ENCODE data around the gene POLD1.
"Not testable (repeated sequence)": the region's sequence is repeated elsewhere in the genome, so short reads cannot be mapped to it uniquely, and the experiment has no call there.

Gene POLD1

GRCh38 chr19:50383001-50383851, 921 bp upstream of the POLD1 start:
- no peak for FAIRE-seq
- DNase-seq (ENCODE audit: insufficient read length): no peak
- no peak for TF ChIP-seq TAF1 (IDR thresholded peaks at IDR 0.05; ENCODE audit: borderline replicate concordance, low read depth, low read length)
- no peak for TF ChIP-seq POLR2A (IDR thresholded peaks at IDR 0.05; ENCODE audit: low read depth, low read length)
- no peak; the same call in 1 of the 2 replicates for TF ChIP-seq POLR2AphosphoS5 (IDR thresholded peaks at IDR 0.05; ENCODE audit: low read depth, low read length)

- no peak for FAIRE-seq
- TF ChIP-seq TAF1 (IDR thresholded peaks at IDR 0.05; ENCODE audit: borderline replicate concordance, low read depth, low read length) (no peak), POLR2A (IDR thresholded peaks at IDR 0.05; ENCODE audit: low read depth, low read length) (no peak), POLR2AphosphoS5 (IDR thresholded peaks at IDR 0.05; ENCODE audit: low read depth, low read length) (no peak)
- no peak for DNase-seq (ENCODE audit: insufficient read length)
Measured at GRCh38 chr19:50384685-50385535, 763 bp downstream of the POLD1 start.

GRCh38 chr19:50387176-50387867, 3.2 kb downstream of the POLD1 start:
- TF ChIP-seq TAF1 (IDR thresholded peaks at IDR 0.05; ENCODE audit: borderline replicate concordance, low read depth, low read length): no peak
- TF ChIP-seq POLR2A (IDR thresholded peaks at IDR 0.05; ENCODE audit: low read depth, low read length): no peak
- TF ChIP-seq POLR2AphosphoS5 (IDR thresholded peaks at IDR 0.05; ENCODE audit: low read depth, low read length): no peak
- DNase-seq (ENCODE audit: insufficient read length) (no peak), FAIRE-seq (no peak)

- no peak for FAIRE-seq
- TF ChIP-seq POLR2AphosphoS5 (IDR thresholded peaks at IDR 0.05; ENCODE audit: low read depth, low read length): no peak
- no peak for TF ChIP-seq POLR2A (IDR thresholded peaks at IDR 0.05; ENCODE audit: low read depth, low read length)
- TF ChIP-seq TAF1 (IDR thresholded peaks at IDR 0.05; ENCODE audit: borderline replicate concordance, low read depth, low read length): no peak
Measured at GRCh38 chr19:50387868-50388245, 3.7 kb downstream of the POLD1 start.

GRCh38 chr19:50390295-50390694, 6.1 kb downstream of the POLD1 start:
- not testable (repeated sequence) for DNase-seq (ENCODE audit: insufficient read length); FAIRE-seq

More at GRCh38 chr19:50387868-50388245, 3.7 kb downstream of the POLD1 start:
- DNase-seq (ENCODE audit: insufficient read length): no peak

GRCh38 chr19:50390952-50391351, 6.8 kb downstream of the POLD1 start:
- FAIRE-seq; DNase-seq (ENCODE audit: insufficient read length): not testable (repeated sequence)

- FAIRE-seq (no peak), DNase-seq (ENCODE audit: insufficient read length) (no peak)
- TF ChIP-seq TAF1 (IDR thresholded peaks at IDR 0.05; ENCODE audit: borderline replicate concordance, low read depth, low read length) (no peak), POLR2A (IDR thresholded peaks at IDR 0.05; ENCODE audit: low read depth, low read length) (no peak), POLR2AphosphoS5 (IDR thresholded peaks at IDR 0.05; ENCODE audit: low read depth, low read length) (no peak)
Measured at GRCh38 chr19:50392759-50393158, 8.6 kb downstream of the POLD1 start.

GRCh38 chr19:50393589-50393988, 9.4 kb downstream of the POLD1 start:
- TF ChIP-seq POLR2A (IDR thresholded peaks at IDR 0.05; ENCODE audit: low read depth, low read length): no peak
- TF ChIP-seq TAF1 (IDR thresholded peaks at IDR 0.05; ENCODE audit: borderline replicate concordance, low read depth, low read length): no peak
- TF ChIP-seq POLR2AphosphoS5 (IDR thresholded peaks at IDR 0.05; ENCODE audit: low read depth, low read length): no peak
- DNase-seq (ENCODE audit: insufficient read length) (no peak), FAIRE-seq (no peak)

GRCh38 chr19:50394017-50394416, 9.9 kb downstream of the POLD1 start:
- FAIRE-seq: no peak
- TF ChIP-seq TAF1 (IDR thresholded peaks at IDR 0.05; ENCODE audit: borderline replicate concordance, low read depth, low read length): no peak
- no peak for TF ChIP-seq POLR2AphosphoS5 (IDR thresholded peaks at IDR 0.05; ENCODE audit: low read depth, low read length)

GRCh38 chr19:50398675-50399367, 14.7 kb downstream of the POLD1 start:
- FAIRE-seq (no peak), DNase-seq (ENCODE audit: insufficient read length) (no peak)
- TF ChIP-seq TAF1 (IDR thresholded peaks at IDR 0.05; ENCODE audit: borderline replicate concordance, low read depth, low read length) (no peak), POLR2A (IDR thresholded peaks at IDR 0.05; ENCODE audit: low read depth, low read length) (no peak), POLR2AphosphoS5 (IDR thresholded peaks at IDR 0.05; ENCODE audit: low read depth, low read length) (no peak)

More at GRCh38 chr19:50394017-50394416, 9.9 kb downstream of the POLD1 start:
- no peak for DNase-seq (ENCODE audit: insufficient read length)

- no peak for TF ChIP-seq POLR2AphosphoS5 (IDR thresholded peaks at IDR 0.05; ENCODE audit: low read depth, low read length)
- no peak for TF ChIP-seq POLR2A (IDR thresholded peaks at IDR 0.05; ENCODE audit: low read depth, low read length)
- no peak for TF ChIP-seq TAF1 (IDR thresholded peaks at IDR 0.05; ENCODE audit: borderline replicate concordance, low read depth, low read length)
- DNase-seq (ENCODE audit: insufficient read length) (no peak), FAIRE-seq (no peak)
Measured at GRCh38 chr19:50399368-50399745, 15.2 kb downstream of the POLD1 start.

Measured in GM12892 (cell line).